ENCODE data around the gene ASB6.
"Not testable (repeated sequence)": the region's sequence is repeated elsewhere in the genome, so short reads cannot be mapped to it uniquely, and the experiment has no call there.

Gene ASB6

DNA sequence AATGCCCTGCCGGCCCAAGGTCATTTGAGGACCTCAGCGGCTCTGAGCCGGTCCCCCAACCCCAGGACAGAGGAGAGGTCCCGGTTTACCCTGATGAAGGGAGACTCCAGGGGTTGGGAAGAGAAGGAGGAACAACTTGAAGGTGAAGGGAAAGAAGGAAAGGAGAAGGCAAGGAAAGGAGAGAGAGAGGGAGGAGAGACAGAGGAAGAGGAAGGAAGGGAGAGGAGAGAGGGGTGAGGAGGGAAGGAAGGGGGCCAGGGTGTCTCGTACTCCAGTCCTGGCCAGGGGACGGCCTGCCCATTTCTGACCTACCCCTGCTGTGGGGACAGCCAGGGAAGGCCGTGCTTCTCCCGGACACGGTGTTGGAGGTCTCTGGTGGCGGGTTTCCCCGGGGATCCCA lies 25.4 kb upstream of the ASB6 start:
- no peaks in the 10 kb centered on the region for H3K36me3 ChIP-seq (ENCODE audit: control insufficient read depth, insufficient read depth, low read length)
- TF ChIP-seq, protein P1, sequence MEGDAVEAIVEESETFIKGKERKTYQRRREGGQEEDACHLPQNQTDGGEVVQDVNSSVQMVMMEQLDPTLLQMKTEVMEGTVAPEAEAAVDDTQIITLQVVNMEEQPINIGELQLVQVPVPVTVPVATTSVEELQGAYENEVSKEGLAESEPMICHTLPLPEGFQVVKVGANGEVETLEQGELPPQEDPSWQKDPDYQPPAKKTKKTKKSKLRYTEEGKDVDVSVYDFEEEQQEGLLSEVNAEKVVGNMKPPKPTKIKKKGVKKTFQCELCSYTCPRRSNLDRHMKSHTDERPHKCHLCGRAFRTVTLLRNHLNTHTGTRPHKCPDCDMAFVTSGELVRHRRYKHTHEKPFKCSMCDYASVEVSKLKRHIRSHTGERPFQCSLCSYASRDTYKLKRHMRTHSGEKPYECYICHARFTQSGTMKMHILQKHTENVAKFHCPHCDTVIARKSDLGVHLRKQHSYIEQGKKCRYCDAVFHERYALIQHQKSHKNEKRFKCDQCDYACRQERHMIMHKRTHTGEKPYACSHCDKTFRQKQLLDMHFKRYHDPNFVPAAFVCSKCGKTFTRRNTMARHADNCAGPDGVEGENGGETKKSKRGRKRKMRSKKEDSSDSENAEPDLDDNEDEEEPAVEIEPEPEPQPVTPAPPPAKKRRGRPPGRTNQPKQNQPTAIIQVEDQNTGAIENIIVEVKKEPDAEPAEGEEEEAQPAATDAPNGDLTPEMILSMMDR (IDR thresholded peaks at IDR 0.05; ENCODE audit: insufficient read depth, low read length, poor library complexity, severe bottlenecking) = no peak
- no peak for DNase-seq (ENCODE audit: extremely low read depth, insufficient read length)
- H3K4me3 ChIP-seq (replicated peaks; ENCODE audit: low read depth, low read length) = no peak overlapping the region
- H3K27me3 ChIP-seq (replicated peaks; ENCODE audit: control insufficient read depth, insufficient read depth, low read length) = peaks cover 2% of the 10 kb centered on the region

DNA sequence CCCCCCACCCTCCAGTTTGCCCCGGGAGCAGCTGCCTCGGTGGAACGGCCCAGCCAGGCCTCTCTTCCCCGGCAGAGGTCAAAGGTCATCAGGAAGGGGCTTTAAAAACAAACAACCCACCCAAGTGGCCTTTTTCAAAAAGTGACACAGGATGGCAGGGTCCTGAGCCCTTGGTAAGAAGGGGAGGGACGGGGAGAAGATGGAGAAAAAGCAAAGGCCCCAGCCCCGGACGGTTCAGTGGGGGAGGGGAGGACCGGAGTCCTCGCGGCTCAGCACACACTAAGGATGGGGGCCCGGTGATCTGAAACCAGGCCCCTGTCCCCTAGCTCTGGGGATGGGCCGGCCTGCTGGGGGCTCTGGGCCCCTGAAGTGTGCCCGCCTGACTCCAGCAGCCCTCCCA lies 24.6 kb upstream of the ASB6 start:
- TF ChIP-seq, protein P1 (IDR thresholded peaks at IDR 0.05; ENCODE audit: insufficient read depth, low read length, poor library complexity, severe bottlenecking) = no peak
- H3K4me3 ChIP-seq (replicated peaks; ENCODE audit: low read depth, low read length) = no peak overlapping the region
- no peak for DNase-seq (ENCODE audit: extremely low read depth, insufficient read length)
- H3K27me3 ChIP-seq (replicated peaks; ENCODE audit: control insufficient read depth, insufficient read depth, low read length) = peaks cover 2% of the 10 kb centered on the region
- no peaks in the 10 kb centered on the region for H3K36me3 ChIP-seq (ENCODE audit: control insufficient read depth, insufficient read depth, low read length)

DNA sequence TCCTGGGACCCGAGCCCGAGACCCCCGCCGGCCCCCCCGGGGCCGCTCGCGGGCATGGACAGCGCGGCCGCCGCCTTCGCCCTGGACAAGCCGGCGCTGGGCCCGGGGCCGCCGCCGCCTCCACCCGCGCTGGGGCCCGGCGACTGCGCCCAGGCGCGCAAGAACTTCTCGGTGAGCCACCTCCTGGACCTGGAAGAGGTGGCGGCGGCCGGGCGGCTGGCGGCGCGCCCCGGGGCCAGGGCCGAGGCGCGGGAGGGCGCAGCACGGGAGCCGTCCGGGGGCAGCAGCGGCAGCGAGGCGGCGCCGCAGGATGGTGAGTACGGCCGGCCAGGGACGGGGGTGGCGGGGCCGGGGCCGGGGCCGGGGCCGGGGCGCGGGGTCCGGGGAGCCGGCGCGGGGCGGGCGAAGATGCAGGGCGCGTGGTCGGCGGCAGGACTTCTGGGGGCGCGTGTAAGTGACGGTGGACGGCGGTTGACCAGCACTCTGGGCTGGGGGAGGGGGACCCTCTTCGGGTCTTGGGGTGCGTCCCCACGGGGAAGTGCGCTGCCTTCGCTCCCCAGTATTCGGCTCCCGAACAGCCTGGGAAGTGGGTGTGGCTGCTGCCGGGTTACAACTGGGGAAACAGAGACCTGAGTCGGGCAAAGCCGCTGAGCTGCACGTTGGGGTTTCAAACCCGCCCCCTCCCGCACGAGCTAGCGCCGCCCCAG lies 24.0 kb upstream of the ASB6 start:
- Histone ChIP-seq H3K27me3 (replicated peaks; ENCODE audit: control insufficient read depth, insufficient read depth, low read length) (peaks cover 2% of the 10 kb centered on the region; the same call in 1 of the 2 replicates), H3K4me3 (replicated peaks; ENCODE audit: low read depth, low read length) (no peak overlapping the region), H3K36me3 (ENCODE audit: control insufficient read depth, insufficient read depth, low read length) (no peaks in the 10 kb centered on the region)
- no peak for DNase-seq (ENCODE audit: extremely low read depth, insufficient read length)
- TF ChIP-seq, protein P1 (IDR thresholded peaks at IDR 0.05; ENCODE audit: insufficient read depth, low read length, poor library complexity, severe bottlenecking) = no peak

DNA sequence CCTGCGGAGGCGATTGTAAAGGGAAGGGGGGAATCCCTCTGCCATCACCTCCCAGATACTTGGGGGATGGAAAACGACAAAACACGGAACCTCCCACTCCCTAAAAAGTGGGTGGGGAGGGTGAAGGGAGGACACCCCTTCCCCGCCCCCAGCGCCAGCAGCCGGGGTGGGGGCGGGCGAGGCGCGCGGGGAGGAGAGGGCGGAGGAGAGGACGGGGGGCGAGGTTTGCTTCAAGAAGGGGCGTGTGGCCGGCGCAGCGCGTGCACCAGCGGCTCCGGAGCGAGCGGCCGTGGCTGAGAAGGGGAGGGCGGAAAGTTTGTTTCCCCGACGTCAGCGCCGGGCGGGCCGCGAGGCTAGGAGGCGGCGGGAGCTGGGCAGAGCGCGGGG lies 23.4 kb upstream of the ASB6 start, which contains the start of gene PRRX2:
PRRX2 (plus strand) TSS at position 259 of the 387 bp plus-strand sequence. CDS start 221 bp downstream, outside the sequence.
- H3K36me3 ChIP-seq (ENCODE audit: control insufficient read depth, insufficient read depth, low read length) = no peaks in the 10 kb centered on the region
- H3K27me3 ChIP-seq (replicated peaks; ENCODE audit: control insufficient read depth, insufficient read depth, low read length) = no peaks in the 10 kb centered on the region; the same call in 1 of the 2 replicates
- TF ChIP-seq, protein P1 (IDR thresholded peaks at IDR 0.05; ENCODE audit: insufficient read depth, low read length, poor library complexity, severe bottlenecking) = no peak
- H3K4me3 ChIP-seq (replicated peaks; ENCODE audit: low read depth, low read length) = no peak within 1 kb of the TSS
- DNase-seq (ENCODE audit: extremely low read depth, insufficient read length) = no peak

DNA sequence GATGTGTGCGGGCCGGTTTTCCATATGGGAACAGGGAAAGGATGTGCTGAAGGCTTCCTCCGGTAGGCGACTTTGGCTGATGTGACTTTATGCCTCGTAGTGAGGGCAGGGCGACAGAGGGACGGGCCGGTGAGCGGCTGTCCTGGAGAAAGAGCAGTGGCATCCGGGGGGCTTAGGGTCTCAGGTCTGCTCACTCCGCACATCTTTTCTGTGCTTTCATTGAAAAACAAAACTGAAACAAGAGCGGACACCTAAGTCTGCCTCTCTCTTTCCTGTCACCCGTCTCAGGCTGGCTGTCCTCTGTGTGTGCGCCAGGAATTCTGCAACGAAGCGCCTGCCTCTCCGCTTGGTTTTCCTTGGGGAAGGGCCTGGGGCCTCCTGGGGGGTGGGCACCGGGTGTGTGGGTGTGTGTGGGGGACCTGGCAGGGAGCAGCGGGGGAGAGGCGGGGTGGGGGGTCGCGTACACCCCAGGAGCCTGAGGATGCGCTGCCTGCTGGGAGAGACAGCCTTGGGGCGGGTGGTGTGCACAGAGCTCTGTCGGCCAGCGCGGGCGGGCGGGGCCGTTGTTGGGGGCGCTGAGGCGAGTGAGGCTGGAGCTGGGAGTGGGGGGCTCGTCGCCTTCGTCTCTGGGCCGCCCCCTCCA lies 22.9 kb upstream of the ASB6 start:
- Histone ChIP-seq H3K4me3 (replicated peaks; ENCODE audit: low read depth, low read length) (no peak overlapping the region), H3K36me3 (ENCODE audit: control insufficient read depth, insufficient read depth, low read length) (no peaks in the 10 kb centered on the region), H3K27me3 (replicated peaks; ENCODE audit: control insufficient read depth, insufficient read depth, low read length) (no peaks in the 10 kb centered on the region; the same call in 1 of the 2 replicates)
- TF ChIP-seq, protein P1 (IDR thresholded peaks at IDR 0.05; ENCODE audit: insufficient read depth, low read length, poor library complexity, severe bottlenecking) = no peak
- no peak for DNase-seq (ENCODE audit: extremely low read depth, insufficient read length)

DNA sequence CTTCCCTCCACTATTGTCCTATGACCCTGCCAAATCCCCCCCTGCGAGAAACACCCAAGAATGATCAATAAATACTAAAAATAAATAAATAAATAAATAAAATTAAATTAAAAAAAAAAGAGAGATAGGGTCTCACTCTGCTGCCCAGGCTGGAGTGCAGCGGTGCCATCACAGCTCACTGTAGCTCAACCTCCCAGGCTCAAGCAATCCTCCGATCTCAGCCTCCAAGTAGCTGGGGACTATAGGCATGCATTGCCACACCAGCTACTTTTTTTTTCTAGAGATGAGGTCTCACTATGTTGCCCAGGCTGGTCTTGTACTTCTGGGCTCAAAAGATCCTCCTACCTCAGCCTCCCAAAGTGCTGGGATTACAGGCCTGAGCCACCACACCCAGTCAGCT lies 20.3 kb upstream of the ASB6 start:
- not testable (repeated sequence) for H3K4me3 ChIP-seq (replicated peaks; ENCODE audit: low read depth, low read length); H3K27me3 ChIP-seq (replicated peaks; ENCODE audit: control insufficient read depth, insufficient read depth, low read length); H3K36me3 ChIP-seq (ENCODE audit: control insufficient read depth, insufficient read depth, low read length); DNase-seq (ENCODE audit: extremely low read depth, insufficient read length)

All from GM06990 (cell line).